Measurements from ENCODE around the gene ATRNL1.

DNA sequence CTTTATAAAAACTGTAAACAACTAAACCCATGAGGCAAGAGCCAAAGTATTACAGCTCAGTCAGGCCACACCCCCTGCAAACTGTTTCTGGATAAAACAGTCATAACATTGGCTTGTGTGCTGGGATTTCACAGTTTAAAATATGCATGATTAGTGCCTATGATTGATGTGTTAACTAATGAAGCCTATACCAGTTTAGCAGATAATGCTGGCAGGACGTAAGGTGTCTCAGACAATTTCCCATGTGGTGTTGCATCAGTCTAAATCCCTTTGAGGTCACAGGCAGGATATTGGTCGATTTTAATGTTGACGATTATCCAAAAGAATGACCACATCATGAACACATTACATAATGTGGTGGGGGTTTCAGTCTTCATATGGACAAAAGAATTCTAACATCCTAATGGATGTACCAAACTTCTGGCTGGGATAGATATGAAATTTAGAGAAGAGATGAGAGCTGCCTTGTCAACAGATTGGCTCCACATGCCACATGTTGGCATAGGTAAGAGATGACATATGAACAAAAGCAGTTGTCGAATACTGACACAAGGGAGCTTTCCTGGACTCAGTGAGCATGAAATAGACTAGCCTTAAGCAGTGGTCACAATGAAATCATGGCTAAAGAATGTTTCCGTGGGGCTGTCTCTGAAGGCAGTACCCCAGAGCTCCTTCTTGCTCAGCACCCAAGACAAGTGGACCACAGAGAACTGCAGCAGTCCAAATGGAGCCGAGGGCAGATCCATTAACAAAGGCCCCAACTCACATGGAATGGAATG is 734.3 kb downstream of the ATRNL1 start:
- TF ChIP-seq, protein P1, sequence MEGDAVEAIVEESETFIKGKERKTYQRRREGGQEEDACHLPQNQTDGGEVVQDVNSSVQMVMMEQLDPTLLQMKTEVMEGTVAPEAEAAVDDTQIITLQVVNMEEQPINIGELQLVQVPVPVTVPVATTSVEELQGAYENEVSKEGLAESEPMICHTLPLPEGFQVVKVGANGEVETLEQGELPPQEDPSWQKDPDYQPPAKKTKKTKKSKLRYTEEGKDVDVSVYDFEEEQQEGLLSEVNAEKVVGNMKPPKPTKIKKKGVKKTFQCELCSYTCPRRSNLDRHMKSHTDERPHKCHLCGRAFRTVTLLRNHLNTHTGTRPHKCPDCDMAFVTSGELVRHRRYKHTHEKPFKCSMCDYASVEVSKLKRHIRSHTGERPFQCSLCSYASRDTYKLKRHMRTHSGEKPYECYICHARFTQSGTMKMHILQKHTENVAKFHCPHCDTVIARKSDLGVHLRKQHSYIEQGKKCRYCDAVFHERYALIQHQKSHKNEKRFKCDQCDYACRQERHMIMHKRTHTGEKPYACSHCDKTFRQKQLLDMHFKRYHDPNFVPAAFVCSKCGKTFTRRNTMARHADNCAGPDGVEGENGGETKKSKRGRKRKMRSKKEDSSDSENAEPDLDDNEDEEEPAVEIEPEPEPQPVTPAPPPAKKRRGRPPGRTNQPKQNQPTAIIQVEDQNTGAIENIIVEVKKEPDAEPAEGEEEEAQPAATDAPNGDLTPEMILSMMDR (IDR thresholded peaks at IDR 0.05): no peak
- TF ChIP-seq POLR2AphosphoS5 (IDR thresholded peaks at IDR 0.05) (no peak), POLR2A (IDR thresholded peaks at IDR 0.05) (no peak)

All from prostate gland (tissue), 2 donors.